Subcutaneous abdominal adipose tissue (tissue), 5 donors: Measurements from ENCODE around the gene IER5.
"Not testable (repeated sequence)": the region's sequence is repeated elsewhere in the genome, so short reads cannot be mapped to it uniquely, and the experiment has no call there.

ENCODE experiments used
- H3K27ac ChIP-seq: one replicate; pipeline ENCODE4 v1.7.0; 2013; ENCODE audit warnings: low read depth, mild to moderate bottlenecking, inconsistent platforms, low read length, moderate library complexity
- H3K27me3 ChIP-seq, 5 donors: one replicate each; pipeline ENCODE4 v1.7.0; 2013; ENCODE audit warnings: low read length in 5 of 5, inconsistent platforms in 1 of 5; ENCODE audit not compliant: control insufficient read depth in 5 of 5, insufficient read depth in 4 of 5
- H3K36me3 ChIP-seq, 5 donors: one replicate each; pipeline ENCODE4 v1.7.0; 2013; ENCODE audit warnings: low read length in 5 of 5; ENCODE audit not compliant: control insufficient read depth in 5 of 5, insufficient read depth in 5 of 5
- H3K4me1 ChIP-seq, 5 donors: one replicate each; pipeline ENCODE4 v1.7.0; 2013; ENCODE audit warnings: low read length in 5 of 5, mild to moderate bottlenecking in 3 of 5, moderate library complexity in 1 of 5; ENCODE audit not compliant: control insufficient read depth in 5 of 5, insufficient read depth in 5 of 5
- H3K4me3 ChIP-seq, 5 donors: one replicate each; pipeline ENCODE4 v1.7.0; 2013; ENCODE audit warnings: low read length in 5 of 5, low read depth in 1 of 5
- H3K9ac ChIP-seq, 5 donors: one replicate each; pipeline ENCODE4 v1.7.0; 2013; ENCODE audit warnings: low read length in 5 of 5, mild to moderate bottlenecking in 4 of 5, moderate library complexity in 3 of 5
- H3K9me3 ChIP-seq, 5 donors: one replicate each; pipeline ENCODE4 v1.7.0; 2013; ENCODE audit warnings: low read length in 5 of 5; ENCODE audit not compliant: control insufficient read depth in 5 of 5
- donor health status: healthy.
- donor health status: healthy.
- donor health status: healthy.
- donor health status: healthy.
- donor health status: healthy.

The IER5 gene

DNA sequence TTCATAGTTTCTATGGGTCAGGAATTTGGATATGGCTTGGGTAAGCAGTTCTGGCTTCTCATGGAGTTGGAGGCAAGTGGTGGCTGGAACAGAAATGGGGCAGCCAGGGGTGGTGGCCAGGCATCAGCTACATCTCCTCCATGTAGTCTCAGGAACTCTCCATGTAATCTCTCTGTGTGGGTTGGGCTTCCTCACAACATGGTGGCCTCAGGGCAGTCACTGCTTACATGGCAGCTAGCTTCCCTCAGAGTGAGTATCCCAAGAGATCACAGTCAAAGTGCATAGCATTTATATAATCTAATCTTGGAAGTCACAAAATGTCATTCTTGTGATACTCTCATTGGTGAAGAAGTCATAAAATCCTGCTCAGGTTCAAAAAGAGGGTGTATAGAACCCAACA, 29.1 kb upstream of the IER5 start:
- H3K9me3 ChIP-seq = peaks cover 0 to 6% (median 2%) of the 10 kb centered on the region in 5 donors
- H3K4me1 ChIP-seq = peaks cover 0 to 3% (median 0%) of the 10 kb centered on the region in 5 donors
- peaks cover 0 to 5% (median 3%) of the 10 kb centered on the region in 5 donors for H3K36me3 ChIP-seq
- H3K9ac ChIP-seq = no peak overlapping the region
- no peaks in the 10 kb centered on the region for H3K27me3 ChIP-seq
- no peak overlapping the region for H3K4me3 ChIP-seq
- H3K27ac ChIP-seq = no peak overlapping the region

DNA sequence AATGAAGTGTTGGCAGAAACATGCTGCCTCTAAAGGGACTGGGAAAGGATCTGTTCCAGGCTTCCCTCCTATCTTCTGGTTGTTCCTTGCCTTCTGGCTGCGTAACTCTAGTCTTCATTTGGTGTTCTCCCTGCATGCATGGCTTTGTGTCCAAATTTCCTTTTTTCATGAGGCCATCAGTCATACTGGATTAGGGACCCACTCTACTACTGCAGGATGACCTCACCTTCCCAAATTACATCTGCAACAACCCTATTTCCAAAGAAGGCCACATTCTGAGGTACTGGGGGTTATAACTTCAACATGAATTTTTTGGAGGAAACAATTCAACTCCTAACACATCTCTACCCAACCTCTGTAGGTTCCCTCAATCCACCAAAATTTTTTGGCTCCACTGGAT, 28.4 kb upstream of the IER5 start:
- Histone ChIP-seq H3K4me1 (peaks cover 0 to 3% (median 0%) of the 10 kb centered on the region in 5 donors), H3K27ac (no peak overlapping the region), H3K4me3 (no peak overlapping the region), H3K9ac (no peak overlapping the region), H3K27me3 (no peaks in the 10 kb centered on the region), H3K9me3 (peaks cover 0 to 6% (median 2%) of the 10 kb centered on the region in 5 donors), H3K36me3 (peaks cover 0 to 5% (median 3%) of the 10 kb centered on the region in 5 donors)

DNA sequence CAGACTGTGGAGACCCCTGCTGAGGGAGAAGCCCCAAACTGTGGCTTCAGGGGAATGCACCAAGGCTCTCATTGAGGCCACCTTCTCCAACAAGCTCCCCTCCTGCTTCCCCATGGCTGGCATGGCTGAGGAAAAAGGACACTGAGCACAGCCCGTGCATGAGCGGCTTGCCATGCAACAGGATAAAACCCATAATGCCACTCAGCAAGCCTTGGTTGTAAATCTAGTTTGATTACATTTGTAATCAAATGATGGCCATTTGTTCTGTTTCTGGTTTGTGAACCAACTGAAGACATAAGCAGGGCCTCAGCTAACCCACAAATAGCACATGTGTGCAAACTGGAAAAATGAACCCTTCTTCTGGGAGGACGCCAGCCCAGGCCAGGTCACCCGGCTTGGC, 27.6 kb upstream of the IER5 start:
- H3K36me3 ChIP-seq, H3K27me3 ChIP-seq, H3K9me3 ChIP-seq, H3K4me1 ChIP-seq, H3K9ac ChIP-seq, H3K27ac ChIP-seq, H3K4me3 ChIP-seq: not testable (repeated sequence)

DNA sequence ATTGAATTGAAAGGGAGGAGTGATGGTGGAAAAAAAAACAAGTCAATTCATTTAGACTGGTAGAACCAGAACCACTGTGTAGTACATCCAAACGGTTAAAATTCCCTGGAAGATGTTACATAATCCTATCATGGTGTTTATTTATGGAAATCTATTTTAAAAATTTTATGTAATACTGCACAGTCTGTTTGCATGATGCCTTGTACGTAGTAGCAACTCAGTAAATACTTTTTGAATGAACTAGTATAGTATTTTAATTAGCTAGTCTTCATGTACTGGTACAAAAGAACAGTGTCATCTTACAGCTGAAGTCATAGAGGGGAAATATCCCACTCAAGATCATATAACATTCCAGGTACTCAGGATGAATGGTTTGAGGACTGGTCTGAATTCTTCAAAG, 27.0 kb upstream of the IER5 start:
- H3K9ac ChIP-seq = no peak overlapping the region

DNA sequence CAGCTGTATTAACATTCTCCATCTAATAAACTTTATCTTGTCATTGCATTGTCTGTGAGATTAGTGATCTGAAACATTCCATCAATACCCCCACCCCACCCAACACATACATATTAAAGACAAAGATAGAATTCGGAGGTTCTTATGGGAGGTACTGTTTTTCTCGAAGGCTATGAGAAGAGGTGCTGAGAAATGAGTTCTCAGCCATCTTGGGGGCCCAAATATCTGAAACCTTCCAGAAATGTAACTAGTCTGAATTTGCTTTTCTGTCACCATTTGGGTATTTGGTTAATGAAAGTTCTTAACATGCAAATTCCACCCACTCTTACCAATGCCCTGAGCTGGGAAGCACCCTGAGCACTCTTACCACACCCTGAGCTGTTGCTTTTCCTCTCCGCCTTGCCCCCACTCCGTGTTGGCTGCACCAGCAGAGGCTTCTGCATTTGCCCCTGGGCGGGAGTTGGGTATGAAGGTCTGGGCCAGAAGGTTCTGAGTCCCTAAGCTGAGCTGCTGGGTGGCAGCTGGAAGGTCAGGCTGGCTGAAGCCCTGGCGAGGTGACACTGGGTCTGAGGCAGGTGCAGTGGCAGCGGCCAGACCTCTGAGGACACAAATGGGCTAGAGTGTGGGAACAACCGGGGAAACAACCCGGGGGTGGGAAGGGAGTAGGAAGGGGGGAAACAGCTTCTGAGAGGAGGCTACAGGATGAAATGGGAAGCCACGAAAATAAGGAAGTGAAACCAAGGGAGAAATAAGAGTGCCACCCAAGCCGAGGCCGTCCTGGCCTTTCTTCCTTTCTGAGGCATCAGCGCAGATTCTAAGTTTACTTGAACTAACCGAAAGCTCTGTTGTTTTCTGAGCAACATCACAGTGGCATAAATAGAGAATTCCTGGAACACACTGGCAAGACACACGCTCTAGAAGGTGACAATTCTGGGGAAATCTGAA, 26.3 kb upstream of the IER5 start:
- Histone ChIP-seq H3K4me1 (peaks cover 0 to 3% (median 0%) of the 10 kb centered on the region in 5 donors), H3K9ac (no peak overlapping the region), H3K4me3 (peak overlapping the region in 1 of 5 donors; percentile 26), H3K27ac (no peak overlapping the region), H3K27me3 (no peaks in the 10 kb centered on the region), H3K9me3 (peaks cover 0 to 6% (median 2%) of the 10 kb centered on the region in 5 donors), H3K36me3 (no peaks in the 10 kb centered on the region)

More for the DNA sequence above, 27.0 kb upstream of the IER5 start:
- Histone ChIP-seq H3K4me3 (no peak overlapping the region), H3K4me1 (peaks cover 0 to 3% (median 0%) of the 10 kb centered on the region in 5 donors), H3K27me3 (no peaks in the 10 kb centered on the region), H3K27ac (no peak overlapping the region), H3K36me3 (no peaks in the 10 kb centered on the region), H3K9me3 (peaks cover 0 to 6% (median 2%) of the 10 kb centered on the region in 5 donors)

DNA sequence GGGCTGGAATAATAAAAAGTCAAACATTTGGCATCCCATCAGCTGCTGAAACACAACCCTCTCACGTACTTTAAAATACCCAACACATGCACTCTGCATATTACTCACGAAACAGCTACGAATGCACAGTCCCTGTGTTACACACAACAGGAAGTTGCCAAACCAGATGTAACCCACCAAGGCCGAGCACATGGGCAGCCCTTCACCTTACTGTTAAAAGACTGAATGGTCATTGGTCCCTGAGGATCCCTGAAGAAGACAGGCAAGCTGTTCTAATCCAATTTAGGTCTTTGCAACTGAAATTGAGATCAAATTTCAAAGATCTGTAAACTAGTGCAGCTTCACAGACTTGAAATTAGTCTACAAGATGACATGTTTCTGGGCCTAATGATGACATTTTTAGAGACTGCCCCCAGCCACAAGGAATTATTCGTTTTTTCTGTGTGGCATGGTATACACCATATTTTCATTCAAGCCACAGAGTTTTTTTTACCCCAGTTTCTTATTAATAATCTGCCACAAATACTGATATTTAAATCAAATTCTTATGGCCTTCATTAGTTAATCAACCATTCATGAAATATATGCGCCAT, 25.6 kb upstream of the IER5 start:
- Histone ChIP-seq H3K36me3 (no peaks in the 10 kb centered on the region), H3K27ac (no peak overlapping the region), H3K9me3 (peaks cover 0 to 6% (median 2%) of the 10 kb centered on the region in 5 donors), H3K9ac (no peak overlapping the region), H3K4me1 (peaks cover 0 to 3% (median 0%) of the 10 kb centered on the region in 5 donors), H3K27me3 (no peaks in the 10 kb centered on the region), H3K4me3 (no peak overlapping the region)

DNA sequence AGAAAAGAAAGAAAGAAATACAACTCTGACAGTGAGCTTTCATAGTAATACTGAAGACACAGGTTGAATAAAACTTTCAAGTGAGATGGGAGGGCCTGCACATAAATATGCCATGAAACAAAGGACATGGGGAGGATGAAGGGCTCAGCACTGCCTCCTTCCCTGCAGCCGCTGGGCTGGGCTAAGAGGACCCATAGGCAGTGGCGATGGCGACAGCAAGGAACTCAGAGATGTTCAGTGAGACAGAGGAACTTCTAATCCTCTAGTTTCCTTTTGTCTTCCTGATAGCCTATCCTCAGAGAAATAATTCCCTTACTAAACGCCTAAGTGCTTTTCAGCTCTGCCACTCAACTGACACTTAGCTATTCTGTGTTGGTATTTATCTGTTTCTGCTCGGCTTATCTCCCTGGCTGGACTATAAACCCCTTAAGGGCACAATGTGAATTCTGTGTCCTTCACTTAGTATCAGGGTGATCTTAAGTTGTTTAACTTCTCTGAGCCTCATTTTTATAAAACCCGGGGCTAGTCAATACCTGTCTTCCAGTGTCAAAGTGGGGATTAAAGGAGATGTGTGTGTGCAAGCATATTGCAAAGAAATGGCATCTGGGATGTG, 24.4 kb upstream of the IER5 start:
- H3K4me3 ChIP-seq = no peak overlapping the region
- H3K27ac ChIP-seq = no peak overlapping the region
- H3K27me3 ChIP-seq = no peaks in the 10 kb centered on the region
- H3K36me3 ChIP-seq = no peaks in the 10 kb centered on the region
- peaks cover 0 to 3% (median 0%) of the 10 kb centered on the region in 5 donors for H3K4me1 ChIP-seq
- H3K9me3 ChIP-seq = peaks cover 0 to 5% (median 2%) of the 10 kb centered on the region in 5 donors
- no peak overlapping the region for H3K9ac ChIP-seq

DNA sequence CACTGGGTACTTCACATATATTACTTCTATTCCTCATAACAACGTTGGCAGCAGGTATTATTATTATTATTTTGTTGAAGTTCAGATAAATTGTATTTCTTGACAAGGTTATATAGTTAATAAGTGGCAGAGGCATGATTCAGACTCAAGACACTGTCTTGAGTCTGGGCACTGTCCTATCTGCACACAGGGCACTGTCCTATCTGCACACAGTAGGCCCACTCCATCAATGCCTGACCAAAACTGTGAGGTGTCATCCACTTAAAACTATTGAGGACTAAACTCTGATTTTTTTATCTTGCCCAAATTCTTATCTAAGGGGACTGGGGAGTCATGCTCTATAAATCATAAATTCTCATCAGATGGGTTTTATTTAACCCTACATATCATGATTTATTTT, 23.8 kb upstream of the IER5 start:
- Histone ChIP-seq H3K4me1 (peaks cover 0 to 3% (median 0%) of the 10 kb centered on the region in 5 donors), H3K27me3 (no peaks in the 10 kb centered on the region), H3K27ac (no peak overlapping the region), H3K36me3 (no peaks in the 10 kb centered on the region), H3K9me3 (no peaks in the 10 kb centered on the region), H3K4me3 (no peak overlapping the region), H3K9ac (no peak overlapping the region)

DNA sequence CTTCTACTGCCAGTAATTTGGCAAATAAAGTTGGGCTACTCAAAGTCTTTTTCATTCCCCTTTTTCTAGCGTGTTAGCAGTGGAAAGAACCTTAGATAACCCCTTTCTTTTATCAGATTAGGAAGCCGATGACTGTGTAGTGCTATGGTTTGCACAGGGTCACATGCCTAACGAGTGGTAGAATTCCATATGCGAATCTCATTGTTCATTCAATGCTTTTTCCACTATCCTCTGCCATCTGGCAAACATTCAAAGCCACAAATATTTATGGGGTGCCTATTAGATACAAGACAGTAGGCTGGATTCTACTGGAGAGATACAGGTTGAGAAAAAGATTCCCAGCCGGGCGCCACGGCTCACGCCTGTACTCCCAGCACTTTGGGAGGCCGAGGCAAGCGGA, 14.9 kb upstream of the IER5 start:
- no peak overlapping the region for H3K9ac ChIP-seq
- H3K27me3 ChIP-seq = peaks cover 0 to 4% (median 3%) of the 10 kb centered on the region in 5 donors
- no peaks in the 10 kb centered on the region for H3K4me1 ChIP-seq
- H3K9me3 ChIP-seq = no peaks in the 10 kb centered on the region
- no peaks in the 10 kb centered on the region for H3K36me3 ChIP-seq
- H3K4me3 ChIP-seq = no peak overlapping the region
- H3K27ac ChIP-seq = no peak overlapping the region
